GM23338 (cell line): ENCODE measurements around the gene RNF223. TPM values are rescaled to one million over a fixed set of nuclear protein-coding genes. Genes with fewer than 3 reads are reported as not detected.

Source experiments
- ATAC-seq: fragments of 200-7000 bp; cut with Tn5 transposase; 3 replicates; pipeline ENCODE4 v1.9.1; 2020
- DNase-seq: peaks from one replicate; pipeline ENCODE4 v3.0.0-alpha.2; 2015; ENCODE audit warnings: low spot score
- H2AFZ ChIP-seq: fragments of 200-600 bp; sonication (generic); 2 replicates; pipeline ENCODE4 v1.8.0; 2016; ENCODE audit warnings: antibody characterized with exemption, mild to moderate bottlenecking, moderate library complexity
- H3F3A ChIP-seq: fragments of 200-600 bp; sonication (generic); replicated peaks from 2 replicates; pipeline ENCODE4 v1.8.0; 2017; ENCODE audit warnings: antibody characterized with exemption, mixed run types, low read depth
- H3K27ac ChIP-seq: fragments of 200-600 bp; sonication (generic); 2 replicates; pipeline ENCODE4 v1.6.1; 2016; ENCODE audit warnings: low read depth
- H3K27me3 ChIP-seq: fragments of 200-600 bp; sonication (generic); 2 replicates; pipeline ENCODE4 v1.8.0; 2016; ENCODE audit warnings: mild to moderate bottlenecking, mixed run types, moderate library complexity; ENCODE audit not compliant: insufficient read depth
- H3K36me3 ChIP-seq: fragments of 200-600 bp; sonication (generic); 2 replicates; pipeline ENCODE4 v1.8.0; 2016; ENCODE audit warnings: mild to moderate bottlenecking; ENCODE audit not compliant: insufficient read depth
- H3K4me1 ChIP-seq: fragments of 200-600 bp; sonication (generic); 2 replicates; pipeline ENCODE4 v1.8.0; 2016; ENCODE audit warnings: mild to moderate bottlenecking, moderate library complexity; ENCODE audit not compliant: insufficient read depth
- H3K4me2 ChIP-seq: fragments of 200-600 bp; sonication (generic); 2 replicates; pipeline ENCODE4 v1.7.1; 2017; ENCODE audit warnings: mixed run types
- H3K4me3 ChIP-seq: fragments of 200-600 bp; sonication (generic); 2 replicates; pipeline ENCODE4 v1.6.1; 2016; ENCODE audit warnings: mixed run types
- H3K79me2 ChIP-seq: fragments of 200-600 bp; sonication (generic); replicated peaks from 2 replicates; pipeline ENCODE4 v1.8.0; 2017; ENCODE audit warnings: mild to moderate bottlenecking; ENCODE audit not compliant: insufficient read depth
- H3K9me2 ChIP-seq: fragments of 200-600 bp; sonication (generic); 2 replicates; pipeline ENCODE4 v1.8.0; 2017; ENCODE audit not compliant: insufficient read depth
- H4K20me1 ChIP-seq: fragments of 200-600 bp; sonication (generic); replicated peaks from 2 replicates; pipeline ENCODE4 v1.8.0; 2017; ENCODE audit warnings: mild to moderate bottlenecking; ENCODE audit not compliant: insufficient read depth
- H3K27ac Mint-ChIP-seq: 2 replicates; pipeline ENCODE4 v1.8.0; 2020; ENCODE audit warnings: inconsistent platforms, mild to moderate bottlenecking, moderate library complexity, mixed read lengths
- H3K27me3 Mint-ChIP-seq: 3 replicates; pipeline ENCODE4 v1.8.0; 2022; ENCODE audit warnings: low read depth, mild to moderate bottlenecking, moderate library complexity, mixed read lengths, inconsistent platforms; ENCODE audit not compliant: insufficient read depth, poor library complexity
- H3K36me3 Mint-ChIP-seq: 3 replicates; pipeline ENCODE4 v1.8.0; 2021; ENCODE audit warnings: low read depth, mild to moderate bottlenecking, inconsistent platforms, moderate library complexity, mixed read lengths
- H3K4me1 Mint-ChIP-seq: 3 replicates; pipeline ENCODE4 v1.8.0; 2020; ENCODE audit warnings: mild to moderate bottlenecking, inconsistent platforms, mixed read lengths
- H3K4me3 Mint-ChIP-seq: 3 replicates; pipeline ENCODE4 v1.8.0; 2021; ENCODE audit warnings: moderate library complexity, mild to moderate bottlenecking, inconsistent platforms, mixed read lengths
- H3K9me3 Mint-ChIP-seq: 3 replicates; pipeline ENCODE4 v1.8.0; 2020; ENCODE audit warnings: moderate library complexity, mild to moderate bottlenecking, inconsistent platforms, mixed read lengths
- EZH2 ChIP-seq: fragments of 200-600 bp; sonication (generic); IDR thresholded peaks from one replicate; pipeline ENCODE4 v1.8.0; 2017; ENCODE audit warnings: antibody characterized with exemption, mild to moderate bottlenecking, low read depth; ENCODE audit not compliant: unreplicated experiment
- STAT1 ChIP-seq: IDR thresholded peaks from one replicate; pipeline ENCODE4 v1.6.1; 2016; ENCODE audit warnings: antibody characterized with exemption; ENCODE audit not compliant: unreplicated experiment
- ZNF331 ChIP-seq: fragments of 250-450 bp; sonication (Bioruptor Pico); IDR thresholded peaks from 2 replicates; pipeline ENCODE4 v1.5.0; 2020; ENCODE audit warnings: low read depth, mild to moderate bottlenecking, moderate library complexity
- polyA plus RNA-seq: library from polyadenylated mRNA; unstranded; fragments of >200 nt; fragmentation: Nextera tagmentation; extraction: Ambion mirVana; gene quantifications from 2 replicates; pipeline ENCODE4 v1.2.1, GENCODE V29; 2016
- total RNA-seq: library from RNA; depleted of rRNA; stranded (reverse); fragments of >200 nt; shearing (Covaris generic); gene quantifications from 2 replicates; pipeline ENCODE4 v1.2.3, GENCODE V29; 2014
- TF ChIP-seq, protein P1 (sequence below): IDR thresholded peaks from 2 replicates; pipeline ENCODE4 v1.6.1; 2016; ENCODE audit warnings: antibody characterized with exemption
- TF ChIP-seq, protein P2 (sequence below): fragments of 250-450 bp; sonication (Bioruptor Pico); IDR thresholded peaks from 2 replicates; pipeline ENCODE4 v1.5.0; 2020; ENCODE audit warnings: mild to moderate bottlenecking, moderate library complexity

The RNF223 gene
- total and polyA plus RNA-seq, 2 experiments from 2014 or later = not detected

DNA sequence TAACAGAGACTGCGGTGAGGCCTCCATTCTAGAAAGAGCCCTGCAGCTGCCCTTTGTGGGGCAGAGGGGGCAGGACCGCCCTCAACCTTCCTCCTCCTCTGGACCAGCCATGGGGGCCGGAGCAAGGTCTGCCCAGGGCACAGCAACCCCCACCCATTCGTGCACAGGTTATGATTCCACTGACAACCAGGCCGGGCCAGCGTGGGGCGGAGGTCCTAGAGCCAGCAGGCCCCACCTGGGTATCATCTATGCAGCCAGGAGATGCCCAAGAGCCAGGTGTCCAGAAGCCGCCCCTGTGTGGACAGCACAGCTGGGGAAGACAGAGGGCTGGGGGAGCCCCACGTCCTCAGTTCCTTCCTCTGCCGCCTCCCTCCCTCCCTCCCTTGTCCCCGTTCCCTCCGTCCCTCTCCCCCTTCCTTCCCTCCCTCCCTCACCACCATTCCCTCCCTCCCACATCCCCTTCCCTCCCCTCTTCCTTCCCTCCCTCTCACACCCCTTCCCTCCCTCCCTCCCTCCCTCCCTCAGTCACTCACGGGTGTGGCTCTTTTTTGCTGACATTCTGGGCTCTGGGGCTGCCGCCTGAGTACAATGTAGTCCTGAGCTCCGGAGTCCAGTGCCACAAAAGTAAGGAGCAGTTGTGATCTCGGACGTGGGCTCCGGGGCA is 12.3 kb downstream of the RNF223 start:
- no peak overlapping the region for H3K4me3 Mint-ChIP-seq
- no peak for DNase-seq
- no peaks in the 10 kb centered on the region for H3K9me3 Mint-ChIP-seq
- no peak for ATAC-seq
- no peaks in the 10 kb centered on the region for H3K9me2 ChIP-seq
- no peaks in the 10 kb centered on the region for H3K36me3 ChIP-seq
- H3K27me3 ChIP-seq = peaks cover 52% of the 10 kb centered on the region
- no peak overlapping the region for H3K27ac Mint-ChIP-seq
- no peak overlapping the region for H3K4me2 ChIP-seq
- H4K20me1 ChIP-seq = no peaks in the 10 kb centered on the region; the same call in 1 of the 2 replicates
- no peak overlapping the region for H3K4me3 ChIP-seq
- peaks cover 51% of the 10 kb centered on the region for H3K27me3 Mint-ChIP-seq
- no peaks in the 10 kb centered on the region for H3K36me3 Mint-ChIP-seq
- TF ChIP-seq, protein P1, sequence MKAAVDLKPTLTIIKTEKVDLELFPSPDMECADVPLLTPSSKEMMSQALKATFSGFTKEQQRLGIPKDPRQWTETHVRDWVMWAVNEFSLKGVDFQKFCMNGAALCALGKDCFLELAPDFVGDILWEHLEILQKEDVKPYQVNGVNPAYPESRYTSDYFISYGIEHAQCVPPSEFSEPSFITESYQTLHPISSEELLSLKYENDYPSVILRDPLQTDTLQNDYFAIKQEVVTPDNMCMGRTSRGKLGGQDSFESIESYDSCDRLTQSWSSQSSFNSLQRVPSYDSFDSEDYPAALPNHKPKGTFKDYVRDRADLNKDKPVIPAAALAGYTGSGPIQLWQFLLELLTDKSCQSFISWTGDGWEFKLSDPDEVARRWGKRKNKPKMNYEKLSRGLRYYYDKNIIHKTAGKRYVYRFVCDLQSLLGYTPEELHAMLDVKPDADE = no peak
- TF ChIP-seq, protein P2, sequence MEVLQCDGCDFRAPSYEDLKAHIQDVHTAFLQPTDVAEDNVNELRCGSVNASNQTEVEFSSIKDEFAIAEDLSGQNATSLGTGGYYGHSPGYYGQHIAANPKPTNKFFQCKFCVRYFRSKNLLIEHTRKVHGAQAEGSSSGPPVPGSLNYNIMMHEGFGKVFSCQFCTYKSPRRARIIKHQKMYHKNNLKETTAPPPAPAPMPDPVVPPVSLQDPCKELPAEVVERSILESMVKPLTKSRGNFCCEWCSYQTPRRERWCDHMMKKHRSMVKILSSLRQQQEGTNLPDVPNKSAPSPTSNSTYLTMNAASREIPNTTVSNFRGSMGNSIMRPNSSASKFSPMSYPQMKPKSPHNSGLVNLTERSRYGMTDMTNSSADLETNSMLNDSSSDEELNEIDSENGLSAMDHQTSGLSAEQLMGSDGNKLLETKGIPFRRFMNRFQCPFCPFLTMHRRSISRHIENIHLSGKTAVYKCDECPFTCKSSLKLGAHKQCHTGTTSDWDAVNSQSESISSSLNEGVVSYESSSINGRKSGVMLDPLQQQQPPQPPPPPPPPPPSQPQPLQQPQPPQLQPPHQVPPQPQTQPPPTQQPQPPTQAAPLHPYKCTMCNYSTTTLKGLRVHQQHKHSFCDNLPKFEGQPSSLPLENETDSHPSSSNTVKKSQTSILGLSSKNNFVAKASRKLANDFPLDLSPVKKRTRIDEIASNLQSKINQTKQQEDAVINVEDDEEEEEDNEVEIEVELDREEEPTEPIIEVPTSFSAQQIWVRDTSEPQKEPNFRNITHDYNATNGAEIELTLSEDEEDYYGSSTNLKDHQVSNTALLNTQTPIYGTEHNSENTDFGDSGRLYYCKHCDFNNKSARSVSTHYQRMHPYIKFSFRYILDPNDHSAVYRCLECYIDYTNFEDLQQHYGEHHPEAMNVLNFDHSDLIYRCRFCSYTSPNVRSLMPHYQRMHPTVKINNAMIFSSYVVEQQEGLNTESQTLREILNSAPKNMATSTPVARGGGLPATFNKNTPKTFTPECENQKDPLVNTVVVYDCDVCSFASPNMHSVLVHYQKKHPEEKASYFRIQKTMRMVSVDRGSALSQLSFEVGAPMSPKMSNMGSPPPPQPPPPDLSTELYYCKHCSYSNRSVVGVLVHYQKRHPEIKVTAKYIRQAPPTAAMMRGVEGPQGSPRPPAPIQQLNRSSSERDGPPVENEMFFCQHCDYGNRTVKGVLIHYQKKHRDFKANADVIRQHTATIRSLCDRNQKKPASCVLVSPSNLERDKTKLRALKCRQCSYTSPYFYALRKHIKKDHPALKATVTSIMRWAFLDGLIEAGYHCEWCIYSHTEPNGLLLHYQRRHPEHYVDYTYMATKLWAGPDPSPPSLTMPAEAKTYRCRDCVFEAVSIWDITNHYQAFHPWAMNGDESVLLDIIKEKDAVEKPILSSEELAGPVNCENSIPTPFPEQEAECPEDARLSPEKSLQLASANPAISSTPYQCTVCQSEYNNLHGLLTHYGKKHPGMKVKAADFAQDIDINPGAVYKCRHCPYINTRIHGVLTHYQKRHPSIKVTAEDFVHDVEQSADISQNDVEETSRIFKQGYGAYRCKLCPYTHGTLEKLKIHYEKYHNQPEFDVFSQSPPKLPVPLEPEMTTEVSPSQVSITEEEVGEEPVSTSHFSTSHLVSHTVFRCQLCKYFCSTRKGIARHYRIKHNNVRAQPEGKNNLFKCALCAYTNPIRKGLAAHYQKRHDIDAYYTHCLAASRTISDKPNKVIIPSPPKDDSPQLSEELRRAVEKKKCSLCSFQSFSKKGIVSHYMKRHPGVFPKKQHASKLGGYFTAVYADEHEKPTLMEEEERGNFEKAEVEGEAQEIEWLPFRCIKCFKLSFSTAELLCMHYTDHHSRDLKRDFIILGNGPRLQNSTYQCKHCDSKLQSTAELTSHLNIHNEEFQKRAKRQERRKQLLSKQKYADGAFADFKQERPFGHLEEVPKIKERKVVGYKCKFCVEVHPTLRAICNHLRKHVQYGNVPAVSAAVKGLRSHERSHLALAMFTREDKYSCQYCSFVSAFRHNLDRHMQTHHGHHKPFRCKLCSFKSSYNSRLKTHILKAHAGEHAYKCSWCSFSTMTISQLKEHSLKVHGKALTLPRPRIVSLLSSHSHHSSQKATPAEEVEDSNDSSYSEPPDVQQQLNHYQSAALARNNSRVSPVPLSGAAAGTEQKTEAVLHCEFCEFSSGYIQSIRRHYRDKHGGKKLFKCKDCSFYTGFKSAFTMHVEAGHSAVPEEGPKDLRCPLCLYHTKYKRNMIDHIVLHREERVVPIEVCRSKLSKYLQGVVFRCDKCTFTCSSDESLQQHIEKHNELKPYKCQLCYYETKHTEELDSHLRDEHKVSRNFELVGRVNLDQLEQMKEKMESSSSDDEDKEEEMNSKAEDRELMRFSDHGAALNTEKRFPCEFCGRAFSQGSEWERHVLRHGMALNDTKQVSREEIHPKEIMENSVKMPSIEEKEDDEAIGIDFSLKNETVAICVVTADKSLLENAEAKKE (CRISPR knock-in tag) = no peak
- TF ChIP-seq STAT1 = no peak
- TF ChIP-seq EZH2 = no peak
- TF ChIP-seq ZNF331 = no peak
- no peaks in the 10 kb centered on the region for H3K79me2 ChIP-seq
- H3F3A ChIP-seq = 0 out of 2 replicates have a peak, but pooled peaks cover 5% of the 10 kb centered on the region
- H3K27ac ChIP-seq = no peak overlapping the region
- peaks cover 3% of the 10 kb centered on the region; the same call in 2 of the 3 replicates for H3K4me1 Mint-ChIP-seq
- H3K4me1 ChIP-seq = peaks cover 5% of the 10 kb centered on the region; the same call in 1 of the 2 replicates
- H2AFZ ChIP-seq = no peak overlapping the region
